ENCODE data around the gene LYSMD2.
"Not testable (repeated sequence)": the region's sequence is repeated elsewhere in the genome, so short reads cannot be mapped to it uniquely, and the experiment has no call there.

DNA sequence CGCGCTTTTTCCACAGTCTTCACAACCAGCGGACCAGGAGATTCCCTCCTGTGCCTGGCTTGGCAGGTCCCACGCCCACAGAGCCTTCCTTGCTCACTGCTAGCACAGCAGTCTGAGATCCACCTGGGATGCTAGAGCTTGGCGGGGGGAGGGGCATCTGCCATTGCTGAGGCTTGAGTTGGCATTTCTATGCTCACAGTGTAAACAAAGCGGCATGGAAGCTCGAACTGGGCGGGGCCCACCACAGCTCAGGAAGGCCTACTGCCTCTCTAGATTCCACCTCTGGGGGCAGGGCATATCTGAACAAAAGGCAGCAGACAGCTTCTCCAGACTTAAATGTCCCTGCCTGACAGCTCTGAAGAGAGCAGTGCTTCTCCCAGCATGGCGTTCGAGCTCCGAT is 49.7 kb upstream of the LYSMD2 start:
- TF ChIP-seq, protein P1, sequence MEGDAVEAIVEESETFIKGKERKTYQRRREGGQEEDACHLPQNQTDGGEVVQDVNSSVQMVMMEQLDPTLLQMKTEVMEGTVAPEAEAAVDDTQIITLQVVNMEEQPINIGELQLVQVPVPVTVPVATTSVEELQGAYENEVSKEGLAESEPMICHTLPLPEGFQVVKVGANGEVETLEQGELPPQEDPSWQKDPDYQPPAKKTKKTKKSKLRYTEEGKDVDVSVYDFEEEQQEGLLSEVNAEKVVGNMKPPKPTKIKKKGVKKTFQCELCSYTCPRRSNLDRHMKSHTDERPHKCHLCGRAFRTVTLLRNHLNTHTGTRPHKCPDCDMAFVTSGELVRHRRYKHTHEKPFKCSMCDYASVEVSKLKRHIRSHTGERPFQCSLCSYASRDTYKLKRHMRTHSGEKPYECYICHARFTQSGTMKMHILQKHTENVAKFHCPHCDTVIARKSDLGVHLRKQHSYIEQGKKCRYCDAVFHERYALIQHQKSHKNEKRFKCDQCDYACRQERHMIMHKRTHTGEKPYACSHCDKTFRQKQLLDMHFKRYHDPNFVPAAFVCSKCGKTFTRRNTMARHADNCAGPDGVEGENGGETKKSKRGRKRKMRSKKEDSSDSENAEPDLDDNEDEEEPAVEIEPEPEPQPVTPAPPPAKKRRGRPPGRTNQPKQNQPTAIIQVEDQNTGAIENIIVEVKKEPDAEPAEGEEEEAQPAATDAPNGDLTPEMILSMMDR (IDR thresholded peaks at IDR 0.05): not testable (repeated sequence)
- TF ChIP-seq POLR2A (IDR thresholded peaks at IDR 0.05): not testable (repeated sequence)

Data from right lobe of liver (tissue), 4 donors.